IPS DF 6.9 (cell line): Measurements from ENCODE around the gene ALPG.
"Not testable (repeated sequence)": the region's sequence is repeated elsewhere in the genome, so short reads cannot be mapped to it uniquely, and the experiment has no call there.

Experiments used
- DNase-seq: peaks from one replicate; pipeline ENCODE4 v3.0.0-alpha.2; 2013; ENCODE audit warnings: low read depth, low spot score
- H3K27ac ChIP-seq: one replicate; pipeline ENCODE4 v1.5.1; 2013; ENCODE audit warnings: low read length, control low read depth
- H3K27me3 ChIP-seq: 2 replicates; pipeline ENCODE4 v1.6.1; 2013; ENCODE audit warnings: mild to moderate bottlenecking, low read length; ENCODE audit not compliant: control insufficient read depth, insufficient read depth
- H3K36me3 ChIP-seq: 2 replicates; pipeline ENCODE4 v1.6.1; 2013; ENCODE audit warnings: low read length; ENCODE audit not compliant: control insufficient read depth, insufficient read depth
- H3K4me1 ChIP-seq: 2 replicates; pipeline ENCODE4 v1.6.1; 2013; ENCODE audit warnings: low read length; ENCODE audit not compliant: control insufficient read depth, insufficient read depth
- H3K4me3 ChIP-seq: 2 replicates; pipeline ENCODE4 v1.5.1; 2013; ENCODE audit warnings: mild to moderate bottlenecking, low read length
- H3K9me3 ChIP-seq: 2 replicates; pipeline ENCODE4 v1.6.1; 2013; ENCODE audit warnings: low read length, inconsistent platforms; ENCODE audit not compliant: control insufficient read depth, insufficient read depth
- WGBS: extraction: QIAGEN DNeasy Blood & Tissue Kit; methylation state at CpG from one replicate; pipeline ENCODE4 v1.1.7; 2013; ENCODE audit warnings: mixed read lengths, missing lambda C conversion rate; ENCODE audit not compliant: insufficient read length, insufficient coverage; 5-methylcytosine and 5-hydroxymethylcytosine counted together

The ALPG gene

DNA sequence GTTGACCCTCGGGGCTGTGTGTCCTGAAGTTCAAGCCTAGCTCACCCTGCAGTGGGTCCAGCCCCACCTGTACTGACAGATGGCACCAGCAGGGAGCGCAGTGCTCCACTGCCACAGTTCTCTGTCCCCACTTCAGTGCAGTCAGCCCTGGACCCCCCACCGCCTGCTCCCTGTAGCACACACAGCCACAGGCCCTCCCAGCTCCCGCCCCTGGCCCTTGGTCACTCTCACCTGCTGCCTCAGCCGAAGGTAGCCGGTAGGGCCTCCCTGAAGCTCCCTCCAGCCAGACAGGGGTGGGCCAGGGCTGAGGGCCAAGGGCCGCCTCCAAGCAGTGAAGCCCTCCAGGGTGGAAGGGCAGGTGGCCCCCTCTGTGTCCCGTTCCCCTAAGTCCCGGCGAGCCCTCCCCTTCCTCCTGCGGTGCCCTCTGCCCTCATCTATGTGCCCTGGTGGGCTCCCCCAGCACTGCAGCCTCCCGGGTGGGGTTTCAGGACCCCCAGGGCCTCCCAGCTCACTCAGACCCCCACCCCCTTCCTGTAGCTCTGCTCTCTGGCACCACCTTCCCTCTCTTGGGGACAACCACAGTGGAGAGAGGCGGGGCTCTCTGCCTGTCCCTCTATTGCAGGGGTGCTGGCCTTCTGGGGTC lies 38.9 kb upstream of the ALPG start:
- no peaks in the 10 kb centered on the region for H3K27me3 ChIP-seq
- no peak overlapping the region for H3K27ac ChIP-seq
- H3K9me3 ChIP-seq, result no peaks in the 10 kb centered on the region
- H3K4me1 ChIP-seq, result peaks cover 5% of the 10 kb centered on the region
- no peaks in the 10 kb centered on the region for H3K36me3 ChIP-seq
- WGBS, result no CpG with 5 or more reads among the region's 13 CpGs
- H3K4me3 ChIP-seq, result no peak overlapping the region
- no peak for DNase-seq

DNA sequence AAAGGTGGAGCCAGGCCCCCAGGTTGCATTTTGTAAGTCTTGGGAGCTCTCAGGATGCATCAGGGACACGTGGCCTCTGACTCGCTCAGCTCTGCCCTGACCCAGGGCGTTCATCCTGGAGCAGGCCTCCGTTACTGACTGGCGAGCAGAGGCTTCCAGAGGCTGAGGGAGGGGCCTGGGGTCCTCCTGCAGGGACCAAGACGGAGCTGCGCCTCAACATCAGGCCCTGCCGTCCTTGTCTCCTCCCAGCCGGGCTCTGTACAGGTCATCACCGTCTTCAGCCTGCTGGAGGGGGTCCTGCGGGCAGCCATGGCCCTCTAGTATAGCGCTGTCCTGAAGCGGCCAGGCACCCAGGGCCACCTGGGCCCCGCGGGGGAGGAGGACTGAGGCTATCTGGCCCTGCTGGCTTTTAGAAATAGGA lies 38.3 kb upstream of the ALPG start:
- Histone ChIP-seq H3K36me3 (no peaks in the 10 kb centered on the region), H3K9me3 (no peaks in the 10 kb centered on the region), H3K4me3 (no peak overlapping the region), H3K27ac (no peak overlapping the region), H3K27me3 (no peaks in the 10 kb centered on the region), H3K4me1 (peaks cover 5% of the 10 kb centered on the region)
- no CpG with 5 or more reads among the region's 15 CpGs for WGBS
- no peak for DNase-seq

DNA sequence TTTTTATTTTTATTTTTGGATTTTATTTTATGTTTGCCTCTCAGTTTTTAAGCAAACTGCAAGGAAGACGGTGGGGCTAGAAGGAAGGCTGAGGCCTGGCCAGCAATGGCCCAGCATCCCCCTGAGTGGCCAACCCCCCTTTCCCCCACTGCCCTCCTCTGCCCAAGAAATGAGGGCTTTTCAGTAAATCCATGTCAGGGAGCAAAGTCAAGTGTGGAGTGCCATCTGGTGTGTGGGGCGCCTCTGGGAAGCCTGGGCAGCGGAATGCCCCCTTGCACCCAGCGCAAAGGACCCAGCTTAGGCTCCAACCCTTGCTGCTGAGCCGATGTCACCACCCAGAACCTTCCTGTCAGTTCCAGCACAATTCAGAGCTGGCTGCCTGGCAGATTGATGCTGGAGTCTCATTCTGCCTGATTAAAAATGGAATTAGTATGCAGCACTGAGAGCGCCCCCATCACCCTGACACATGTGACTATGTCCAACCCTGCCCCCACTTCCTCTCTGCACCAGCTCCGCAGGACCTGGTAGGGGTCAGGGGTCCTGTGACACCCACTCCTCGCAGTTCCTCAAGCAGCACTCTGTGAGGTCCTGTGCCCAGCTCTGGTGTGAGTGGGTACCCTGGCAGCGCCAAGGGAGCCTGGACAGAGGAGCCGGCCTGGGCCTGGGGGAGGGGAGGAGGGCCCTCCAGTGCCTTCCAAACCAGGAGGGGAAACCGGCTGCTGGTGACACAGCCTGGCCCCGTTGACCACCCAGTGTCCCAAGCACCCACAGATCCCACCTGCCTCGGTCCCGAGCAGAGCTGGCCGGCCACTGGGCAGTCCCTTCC lies 37.3 kb upstream of the ALPG start:
- no peaks in the 10 kb centered on the region for H3K27me3 ChIP-seq
- H3K36me3 ChIP-seq, result no peaks in the 10 kb centered on the region
- H3K27ac ChIP-seq, result no peak overlapping the region
- H3K4me1 ChIP-seq, result peaks cover 5% of the 10 kb centered on the region
- no peak for DNase-seq
- no peak overlapping the region for H3K4me3 ChIP-seq
- no peaks in the 10 kb centered on the region for H3K9me3 ChIP-seq
- WGBS, result no CpG with 5 or more reads among the region's 15 CpGs

DNA sequence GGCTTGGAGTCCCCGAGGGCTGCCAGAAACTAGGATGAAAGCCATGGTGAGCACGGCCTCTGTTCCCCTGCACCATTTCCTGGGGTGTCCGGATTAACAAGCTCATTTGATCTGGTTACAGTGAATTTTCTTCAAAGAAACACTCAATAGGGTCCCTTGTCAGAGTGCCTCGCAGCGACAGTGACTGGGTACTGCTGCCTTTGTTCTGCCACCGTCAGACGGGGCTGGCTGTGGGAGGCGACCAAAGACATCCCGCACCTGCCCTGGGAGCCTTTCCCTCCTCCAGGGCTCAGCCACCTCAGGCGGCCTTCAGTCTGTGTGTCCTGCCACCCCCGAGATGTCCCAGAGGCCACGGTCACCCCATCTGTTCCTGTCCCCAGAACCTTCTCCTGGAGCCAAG lies 36.6 kb upstream of the ALPG start:
- not testable (repeated sequence) for H3K4me3 ChIP-seq, H3K27ac ChIP-seq, H3K9me3 ChIP-seq, DNase-seq, H3K36me3 ChIP-seq, H3K4me1 ChIP-seq, H3K27me3 ChIP-seq
- WGBS, result no CpG with 5 or more reads among the region's 12 CpGs

DNA sequence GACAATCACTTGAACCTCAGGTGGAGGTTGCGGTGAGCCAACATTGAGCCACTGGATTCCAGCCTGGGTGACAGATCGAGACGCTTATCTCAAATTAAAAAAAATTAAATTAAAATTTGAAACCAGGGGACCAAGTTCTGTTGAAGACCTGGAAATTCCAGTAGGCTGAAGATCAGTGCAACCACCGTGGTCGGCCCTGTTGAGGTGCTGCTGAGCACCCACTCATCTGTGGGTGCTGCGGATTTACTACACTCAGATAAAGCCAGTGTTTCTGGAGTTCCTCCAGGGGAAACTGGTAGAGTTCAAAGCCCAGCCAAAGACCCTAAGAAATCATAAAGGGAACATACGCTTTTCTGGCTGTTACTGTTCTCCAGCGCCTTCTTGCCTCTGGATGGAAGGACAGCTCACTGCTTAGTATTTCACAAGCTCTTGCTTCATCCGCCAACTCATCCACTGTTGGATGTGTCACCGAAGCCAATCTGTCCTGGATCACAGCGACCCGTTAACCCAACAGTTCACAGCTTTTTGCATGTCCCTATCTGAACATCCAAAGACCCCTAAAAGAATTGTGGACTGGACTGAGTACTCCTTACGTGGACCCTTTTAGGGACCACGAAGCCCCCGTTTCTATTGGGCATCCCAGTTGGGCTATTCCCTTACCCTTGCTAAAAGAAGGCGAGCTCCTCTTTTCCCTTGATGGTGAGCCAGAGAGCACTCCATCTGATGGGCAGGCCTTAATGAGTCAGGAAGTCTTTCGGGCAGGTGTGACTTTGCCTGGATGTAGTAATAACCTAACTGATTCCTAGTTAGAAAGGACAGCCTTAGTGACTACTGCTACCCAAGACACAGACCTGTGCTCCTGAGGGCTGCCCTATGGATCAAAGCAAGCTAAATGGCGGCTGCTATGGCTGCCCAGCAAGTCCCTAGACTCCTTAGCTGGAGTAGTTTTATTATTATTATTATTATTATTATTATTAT lies 34.1 kb upstream of the ALPG start:
- no peaks in the 10 kb centered on the region for H3K36me3 ChIP-seq
- no peak for DNase-seq
- H3K4me1 ChIP-seq, result peaks cover 3% of the 10 kb centered on the region
- no peaks in the 10 kb centered on the region for H3K9me3 ChIP-seq
- H3K27me3 ChIP-seq, result no peaks in the 10 kb centered on the region
- no peak overlapping the region for H3K4me3 ChIP-seq
- no peak overlapping the region for H3K27ac ChIP-seq
- no CpG with 5 or more reads among the region's 18 CpGs for WGBS

DNA sequence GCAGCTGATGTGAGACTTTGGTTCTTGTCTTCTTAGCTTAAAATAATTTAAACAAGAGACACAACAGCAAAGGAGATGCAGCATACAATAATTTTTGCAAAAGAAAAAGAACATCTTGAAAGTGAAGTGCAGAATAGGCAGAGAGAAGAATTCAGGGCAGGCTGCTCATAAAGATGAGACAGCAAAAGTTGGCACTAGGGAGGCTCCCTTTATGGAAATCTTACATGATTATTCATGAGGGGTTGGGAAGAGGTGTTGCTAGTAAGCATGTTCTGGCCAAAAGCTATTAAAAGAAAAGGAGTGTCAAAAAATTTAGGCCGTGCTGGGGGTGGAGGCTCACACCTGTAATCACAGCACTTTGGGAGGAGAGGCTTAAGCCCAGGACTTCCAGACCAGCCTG lies 32.3 kb upstream of the ALPG start:
- WGBS, result no CpG with 5 or more reads among the region's 1 CpG
- Histone ChIP-seq H3K36me3 (no peaks in the 10 kb centered on the region), H3K27me3 (no peaks in the 10 kb centered on the region), H3K4me1 (no peaks in the 10 kb centered on the region; the same call in 1 of the 2 replicates), H3K27ac (no peak overlapping the region), H3K4me3 (no peak overlapping the region), H3K9me3 (no peaks in the 10 kb centered on the region)
- DNase-seq, result no peak

DNA sequence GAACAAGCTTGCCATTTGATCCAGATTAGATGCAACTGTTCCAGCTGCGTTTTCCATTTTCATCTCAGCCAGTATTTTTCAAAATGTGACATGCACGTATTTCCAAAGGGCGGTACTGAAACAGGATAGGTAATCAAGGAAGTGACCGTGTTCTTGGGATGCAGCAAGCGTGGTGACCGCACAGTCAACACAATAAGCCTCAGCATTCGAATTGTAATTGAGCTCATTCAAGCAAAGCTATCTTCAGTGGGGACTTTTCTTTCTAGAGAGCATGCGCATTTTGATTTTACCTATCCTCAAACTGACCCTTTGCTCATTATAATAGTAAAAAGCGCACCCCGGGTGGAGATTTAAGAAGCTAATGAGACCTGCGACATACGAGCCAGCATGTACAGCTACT lies 31.5 kb upstream of the ALPG start:
- H3K4me3 ChIP-seq, result no peak overlapping the region
- no peak overlapping the region for H3K27ac ChIP-seq
- H3K9me3 ChIP-seq, result no peaks in the 10 kb centered on the region
- H3K27me3 ChIP-seq, result no peaks in the 10 kb centered on the region
- DNase-seq, result no peak
- no peaks in the 10 kb centered on the region; the same call in 1 of the 2 replicates for H3K4me1 ChIP-seq
- WGBS, result no CpG with 5 or more reads among the region's 12 CpGs
- no peaks in the 10 kb centered on the region for H3K36me3 ChIP-seq

DNA sequence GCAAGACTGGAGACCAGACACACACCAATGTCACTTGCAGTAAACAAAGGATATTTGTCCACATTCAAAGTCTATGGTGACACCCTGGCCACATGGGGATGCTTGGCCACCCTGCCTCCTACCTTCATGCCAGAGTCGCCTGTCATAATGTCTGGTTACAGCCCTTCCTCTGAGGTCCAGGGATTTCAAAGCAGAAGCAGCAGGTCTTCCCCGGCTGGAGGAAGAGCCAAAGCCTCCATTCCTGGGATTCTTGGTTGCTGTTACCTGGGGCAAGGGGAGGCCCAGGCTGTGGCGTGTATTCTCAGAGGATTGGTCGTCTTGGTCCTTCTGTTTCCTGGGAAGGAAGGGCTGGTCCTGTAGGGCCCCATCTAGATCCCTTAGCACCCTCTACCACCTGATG lies 30.4 kb upstream of the ALPG start:
- DNase-seq, result no peak
- Histone ChIP-seq H3K4me1 (no peaks in the 10 kb centered on the region; the same call in 1 of the 2 replicates), H3K4me3 (no peak overlapping the region), H3K27ac (no peak overlapping the region), H3K27me3 (no peaks in the 10 kb centered on the region), H3K36me3 (no peaks in the 10 kb centered on the region), H3K9me3 (no peaks in the 10 kb centered on the region)
- WGBS, result no CpG with 5 or more reads among the region's 4 CpGs

DNA sequence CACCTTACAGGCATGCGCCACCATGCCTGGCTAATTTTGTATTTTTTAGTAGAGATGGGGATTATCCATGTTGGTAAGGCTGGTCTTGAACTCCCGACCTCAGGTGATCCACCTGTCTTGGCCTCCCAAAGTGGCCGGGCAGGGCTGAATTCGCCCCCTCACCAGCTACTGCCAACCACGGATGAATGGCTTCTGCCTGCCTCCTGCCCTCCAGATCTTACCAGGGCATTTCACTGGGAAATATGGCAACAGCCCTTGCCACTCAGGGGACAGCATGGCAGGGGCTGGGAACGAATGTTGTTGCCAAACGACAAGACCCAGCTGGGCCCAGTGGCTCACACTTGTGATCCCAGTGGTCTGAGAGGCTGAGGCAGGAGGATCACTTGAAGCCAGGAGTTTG lies 29.9 kb upstream of the ALPG start:
- no peak overlapping the region for H3K4me3 ChIP-seq
- WGBS, result no CpG with 5 or more reads among the region's 7 CpGs
- H3K27me3 ChIP-seq, result no peaks in the 10 kb centered on the region
- H3K36me3 ChIP-seq, result no peaks in the 10 kb centered on the region
- no peaks in the 10 kb centered on the region; the same call in 1 of the 2 replicates for H3K4me1 ChIP-seq
- no peak overlapping the region for H3K27ac ChIP-seq
- DNase-seq, result no peak
- no peaks in the 10 kb centered on the region for H3K9me3 ChIP-seq

DNA sequence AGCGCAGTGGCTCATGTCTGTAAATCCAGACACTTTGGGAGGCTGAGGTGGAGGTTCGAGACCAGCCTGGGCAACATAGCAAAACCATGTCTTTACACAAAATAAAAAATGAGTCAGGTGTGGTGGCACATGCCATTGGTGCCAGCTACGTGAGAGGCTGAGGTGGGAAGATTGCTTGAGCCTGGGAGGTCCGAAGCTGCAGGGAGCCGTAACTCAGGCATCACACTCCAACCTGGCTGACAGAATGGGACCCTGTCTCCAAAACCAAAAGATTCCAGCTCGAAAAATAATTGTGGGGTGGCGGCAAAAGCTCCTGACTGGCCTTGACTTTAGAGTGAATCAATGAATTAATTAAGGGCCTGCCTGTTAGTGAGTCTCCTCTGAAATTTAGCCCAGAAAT lies 29.3 kb upstream of the ALPG start:
- no peaks in the 10 kb centered on the region for H3K36me3 ChIP-seq
- no peak for DNase-seq
- H3K27ac ChIP-seq, result no peak overlapping the region
- no peaks in the 10 kb centered on the region for H3K9me3 ChIP-seq
- H3K4me1 ChIP-seq, result peaks cover 3% of the 10 kb centered on the region
- peaks cover 2% of the 10 kb centered on the region; the same call in 1 of the 2 replicates for H3K27me3 ChIP-seq
- no peak overlapping the region for H3K4me3 ChIP-seq
- WGBS, result no CpG with 5 or more reads among the region's 7 CpGs
